HEK293 (cell line): ENCODE data around the gene ECE1.

Source experiments
- GLIS2 ChIP-seq: fragments of 450-650 bp; formaldehyde crosslinking; IDR thresholded peaks from 2 replicates; pipeline ENCODE4 v1.5.1; 2016; ENCODE audit warnings: missing biosample characterization, missing genetic modification characterization
- HOXA7 ChIP-seq: sonication (generic); formaldehyde crosslinking; IDR thresholded peaks from 2 replicates; pipeline ENCODE4 v1.8.1; 2022; ENCODE audit warnings: missing genetic modification reagents, borderline replicate concordance
- KLF7 ChIP-seq: fragments of 450-650 bp; formaldehyde crosslinking; IDR thresholded peaks from 2 replicates; pipeline ENCODE4 v1.5.1; 2016; ENCODE audit warnings: missing biosample characterization, missing genetic modification characterization, borderline replicate concordance
- OVOL3 ChIP-seq: fragments of 450-650 bp; formaldehyde crosslinking; IDR thresholded peaks from 2 replicates; pipeline ENCODE4 v1.5.1; 2016; ENCODE audit warnings: missing biosample characterization, missing genetic modification characterization
- PRDM6 ChIP-seq: fragments of 450-650 bp; formaldehyde crosslinking; IDR thresholded peaks from 2 replicates; pipeline ENCODE4 v1.5.1; 2017; ENCODE audit warnings: missing biosample characterization, missing genetic modification characterization
- SP3 ChIP-seq: fragments of 450-650 bp; formaldehyde crosslinking; IDR thresholded peaks from 2 replicates; pipeline ENCODE4 v1.5.1; 2016; ENCODE audit warnings: missing biosample characterization, missing genetic modification characterization
- ZBTB6 ChIP-seq: fragments of 450-650 bp; formaldehyde crosslinking; IDR thresholded peaks from 2 replicates; pipeline ENCODE4 v1.5.1; 2017; ENCODE audit warnings: missing biosample characterization, missing genetic modification characterization
- ZNF132 ChIP-seq: fragments of 450-650 bp; formaldehyde crosslinking; IDR thresholded peaks from 2 replicates; pipeline ENCODE4 v1.5.1; 2017; ENCODE audit warnings: missing biosample characterization, missing genetic modification characterization, borderline replicate concordance
- ZNF146 ChIP-seq: fragments of 450-650 bp; formaldehyde crosslinking; IDR thresholded peaks from 2 replicates; pipeline ENCODE4 v1.5.1; 2016; ENCODE audit warnings: missing biosample characterization, missing genetic modification characterization
- ZNF202 ChIP-seq: fragments of 450-650 bp; formaldehyde crosslinking; IDR thresholded peaks from 2 replicates; pipeline ENCODE4 v1.5.1; 2016; ENCODE audit warnings: missing biosample characterization, missing genetic modification characterization, borderline replicate concordance
- ZNF248 ChIP-seq: fragments of 450-650 bp; formaldehyde crosslinking; IDR thresholded peaks from 2 replicates; pipeline ENCODE4 v1.5.1; 2017; ENCODE audit warnings: missing biosample characterization, missing genetic modification characterization
- ZNF266 ChIP-seq: fragments of 450-650 bp; formaldehyde crosslinking; IDR thresholded peaks from 2 replicates; pipeline ENCODE4 v1.5.1; 2016; ENCODE audit warnings: missing biosample characterization, missing genetic modification characterization, low read depth
- ZNF280C ChIP-seq: fragments of 450-650 bp; formaldehyde crosslinking; IDR thresholded peaks from 2 replicates; pipeline ENCODE4 v1.5.1; 2016; ENCODE audit warnings: missing biosample characterization, missing genetic modification characterization
- ZNF302 ChIP-seq: fragments of 450-650 bp; formaldehyde crosslinking; IDR thresholded peaks from 2 replicates; pipeline ENCODE4 v1.5.1; 2016; ENCODE audit warnings: missing biosample characterization, missing genetic modification characterization, low read depth
- ZNF366 ChIP-seq: fragments of 450-650 bp; formaldehyde crosslinking; conservative IDR thresholded peaks from 2 replicates; pipeline ENCODE4 v1.5.1; 2016; ENCODE audit warnings: missing biosample characterization, missing genetic modification characterization
- ZNF488 ChIP-seq: fragments of 450-650 bp; formaldehyde crosslinking; IDR thresholded peaks from 2 replicates; pipeline ENCODE4 v1.5.1; 2016; ENCODE audit warnings: missing biosample characterization, missing genetic modification characterization
- ZNF530 ChIP-seq: fragments of 450-650 bp; formaldehyde crosslinking; IDR thresholded peaks from 2 replicates; pipeline ENCODE4 v1.5.1; 2016; ENCODE audit warnings: low read depth, missing biosample characterization, missing genetic modification characterization
- ZNF555 ChIP-seq: fragments of 450-650 bp; formaldehyde crosslinking; conservative IDR thresholded peaks from 2 replicates; pipeline ENCODE4 v1.5.1; 2017; ENCODE audit warnings: missing biosample characterization, mild to moderate bottlenecking, missing genetic modification characterization, inconsistent platforms
- ZNF585B ChIP-seq: fragments of 450-650 bp; formaldehyde crosslinking; IDR thresholded peaks from 2 replicates; pipeline ENCODE4 v1.5.1; 2016; ENCODE audit warnings: missing biosample characterization, missing genetic modification characterization
- ZNF596 ChIP-seq: fragments of 450-650 bp; IDR thresholded peaks from 2 replicates; pipeline ENCODE4 v1.5.0; 2018; ENCODE audit warnings: missing biosample characterization, mild to moderate bottlenecking, missing genetic modification characterization, moderate library complexity
- ZNF623 ChIP-seq: fragments of 450-650 bp; formaldehyde crosslinking; IDR thresholded peaks from 2 replicates; pipeline ENCODE4 v1.5.1; 2016; ENCODE audit warnings: missing biosample characterization, missing genetic modification characterization
- ZNF629 ChIP-seq: fragments of 450-650 bp; formaldehyde crosslinking; IDR thresholded peaks from 2 replicates; pipeline ENCODE4 v1.5.1; 2017; ENCODE audit warnings: missing biosample characterization, missing genetic modification characterization
- ZNF639 ChIP-seq: fragments of 450-650 bp; formaldehyde crosslinking; IDR thresholded peaks from 2 replicates; pipeline ENCODE4 v1.5.1; 2016; ENCODE audit warnings: missing biosample characterization, missing genetic modification characterization
- ZNF654 ChIP-seq: fragments of 450-650 bp; formaldehyde crosslinking; IDR thresholded peaks from 2 replicates; pipeline ENCODE4 v1.5.1; 2016; ENCODE audit warnings: low read depth, missing biosample characterization, missing genetic modification characterization
- ZNF704 ChIP-seq: fragments of 450-650 bp; formaldehyde crosslinking; IDR thresholded peaks from 2 replicates; pipeline ENCODE4 v1.5.1; 2016; ENCODE audit warnings: missing biosample characterization, missing genetic modification characterization
- ZNF837 ChIP-seq: fragments of 450-650 bp; formaldehyde crosslinking; IDR thresholded peaks from 2 replicates; pipeline ENCODE4 v1.5.1; 2016; ENCODE audit warnings: missing biosample characterization, missing genetic modification characterization
- ZSCAN16 ChIP-seq: fragments of 450-650 bp; formaldehyde crosslinking; IDR thresholded peaks from 2 replicates; pipeline ENCODE4 v1.5.1; 2016; ENCODE audit warnings: missing biosample characterization, missing genetic modification characterization
- ZSCAN4 ChIP-seq: fragments of 450-650 bp; formaldehyde crosslinking; IDR thresholded peaks from 2 replicates; pipeline ENCODE4 v1.5.1; 2017; ENCODE audit warnings: missing biosample characterization, missing genetic modification characterization
- ZSCAN5A ChIP-seq: fragments of 450-650 bp; formaldehyde crosslinking; IDR thresholded peaks from 2 replicates; pipeline ENCODE4 v1.5.1; 2016; ENCODE audit warnings: missing biosample characterization, missing genetic modification characterization

Gene ECE1

GRCh38 chr1:21318714-21319159 is 28.5 kb upstream of the ECE1 start (continued):
- TF ChIP-seq ZNF266 (tag by site-specific recombination) (no peak), ZNF530 (tag by site-specific recombination) (no peak), ZNF704 (no peak), ZNF585B (tag by site-specific recombination) (no peak), ZNF146 (tag by site-specific recombination) (0 out of 2 replicates have a peak, but pooled peaks have one; percentile 2), OVOL3 (no peak), SP3 (tag by site-specific recombination) (no peak), ZSCAN4 (tag by site-specific recombination) (no peak), ZNF596 (tag by site-specific recombination) (no peak), PRDM6 (tag by site-specific recombination) (peak; percentile 59; the same call in 1 of the 2 replicates), ZNF366 (tag by site-specific recombination) (peak; percentile 90), ZNF654 (tag by site-specific recombination) (no peak), KLF7 (tag by site-specific recombination) (no peak; the same call in 1 of the 2 replicates), ZNF202 (tag by site-specific recombination) (no peak), ZSCAN16 (tag by site-specific recombination) (no peak), ZBTB6 (tag by site-specific recombination) (no peak), ZNF132 (tag by site-specific recombination) (no peak), ZNF837 (tag by site-specific recombination) (no peak), ZNF629 (tag by site-specific recombination) (peak; percentile 98), ZNF623 (tag by site-specific recombination) (no peak; the same call in 1 of the 2 replicates), ZNF488 (no peak), ZNF248 (tag by site-specific recombination) (no peak), ZNF302 (tag by site-specific recombination) (no peak), HOXA7 (CRISPR knock-in tag) (no peak), ZNF555 (tag by site-specific recombination) (no peak), ZSCAN5A (no peak), ZNF639 (tag by site-specific recombination) (peak; percentile 88), ZNF280C (tag by site-specific recombination) (no peak), GLIS2 (tag by site-specific recombination) (peak; percentile 84)
